C1 segment of cervical spinal cord (tissue), 14 donors: ENCODE data around the gene PDHA1.

ENCODE experiments used
- DNase-seq, 14 donors: peaks; one replicate each; lab custom pipeline; 2025; lab: John Stamatoyannopoulos, UW

Gene PDHA1

DNA sequence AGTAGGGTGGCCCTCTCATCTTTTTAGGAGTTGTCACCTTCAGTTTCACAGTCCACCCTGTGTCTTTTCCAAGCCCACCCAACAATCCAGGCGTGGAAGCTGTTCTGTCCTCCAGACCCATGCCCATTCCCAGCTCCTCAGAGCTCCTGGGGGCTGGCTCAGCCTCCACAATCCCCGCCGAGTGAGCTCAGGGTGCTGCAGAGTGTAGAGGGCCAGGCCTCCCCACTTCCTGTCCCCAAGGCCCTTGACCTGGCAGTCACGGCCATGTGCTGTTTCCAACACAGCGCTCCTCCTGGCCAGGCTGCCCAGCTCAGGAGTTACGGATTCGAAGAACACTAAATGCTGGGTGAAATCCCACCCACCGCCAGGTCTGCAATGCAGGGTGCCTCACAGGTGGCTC, 31.8 kb downstream of the PDHA1 start:
- no peak for DNase-seq

GRCh38 chrX:19377799-19378198, 34.1 kb downstream of the PDHA1 start:
- DNase-seq: no peak

- DNase-seq: no peak
Observed at GRCh38 chrX:19381326-19381725, 37.6 kb downstream of the PDHA1 start.

DNA sequence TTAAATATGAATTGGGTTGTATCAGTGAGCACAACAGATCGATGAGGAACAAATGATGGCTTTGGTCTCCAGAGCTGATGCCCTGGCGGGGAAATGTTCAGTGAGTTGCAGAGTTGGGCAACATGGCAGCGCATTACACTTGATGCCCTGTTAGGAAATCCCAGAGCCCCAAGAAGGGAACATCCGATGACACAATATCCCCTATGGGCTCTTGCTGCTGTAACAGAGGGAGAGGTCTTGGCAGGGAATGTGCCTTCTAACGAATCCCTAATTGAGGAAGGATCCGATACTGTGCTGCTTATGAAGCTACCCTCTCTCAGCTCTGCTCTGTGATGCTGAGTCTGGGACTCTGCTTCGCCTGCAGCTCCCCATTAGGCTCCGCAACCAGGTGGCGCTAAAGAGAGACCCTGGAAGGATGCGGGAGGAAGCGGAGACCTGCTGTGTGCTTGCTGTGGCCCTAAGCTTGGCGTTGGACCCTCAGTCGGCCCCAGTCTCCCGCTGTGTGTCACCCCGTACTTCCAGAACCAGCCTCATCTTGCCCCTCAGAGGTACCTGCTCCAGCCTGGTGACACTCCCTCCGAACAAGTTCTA, 38.9 kb downstream of the PDHA1 start:
- DNase-seq: peak in 7 of 14 donors; percentile 1 to 24 (median 3)

- no peak for DNase-seq
Observed at GRCh38 chrX:19386679-19387078, 43.0 kb downstream of the PDHA1 start.

GRCh38 chrX:19388064-19388679, 44.4 kb downstream of the PDHA1 start:
- DNase-seq: no peak

DNA sequence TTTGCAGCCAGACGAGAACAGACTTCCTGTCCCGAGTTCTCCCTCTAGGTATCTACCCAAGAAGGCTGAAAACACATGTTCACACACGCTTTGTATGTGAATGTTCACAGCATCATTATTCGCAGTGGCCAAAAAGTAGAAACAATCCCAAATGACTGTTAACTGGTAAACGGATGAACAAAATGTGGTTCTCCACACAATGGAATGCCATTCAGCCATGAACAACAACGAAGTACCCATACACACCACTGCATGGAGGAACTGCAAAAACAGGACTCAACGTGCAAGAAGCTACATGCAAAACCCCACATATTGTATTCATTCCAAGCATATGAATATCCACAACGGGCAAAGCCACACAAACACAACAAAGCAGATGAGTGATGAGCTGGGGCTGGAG, 45.0 kb downstream of the PDHA1 start:
- no peak for DNase-seq

DNA sequence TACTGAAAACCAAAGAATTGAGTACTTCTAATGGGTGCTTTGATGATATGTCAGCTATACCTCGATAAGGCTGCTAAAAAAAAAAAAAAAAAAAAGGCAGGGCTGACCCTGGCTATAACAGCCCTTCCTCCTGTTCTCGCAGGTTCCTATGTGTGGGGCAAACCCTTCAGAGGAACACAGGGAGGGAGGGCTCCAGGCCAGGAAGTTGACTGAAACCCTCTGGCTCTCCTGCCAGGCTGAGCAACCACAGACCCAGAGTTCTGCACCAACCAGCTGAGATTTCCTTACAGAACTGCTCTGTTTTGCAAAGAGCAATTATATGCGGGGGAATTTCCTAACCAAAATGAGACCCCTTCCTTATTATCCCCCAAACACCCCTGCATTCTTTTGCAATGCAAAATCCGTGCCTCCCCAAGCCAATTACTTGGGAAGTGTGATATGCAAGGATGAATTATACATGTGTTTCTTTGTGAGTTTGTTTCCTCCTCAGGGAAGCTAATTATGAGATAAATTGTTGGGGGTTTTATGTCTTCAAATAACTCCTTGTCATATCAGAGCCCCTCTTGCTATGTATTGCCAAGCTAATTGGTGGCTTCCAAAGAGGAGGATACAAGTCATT, 45.6 kb downstream of the PDHA1 start:
- DNase-seq: no peak

- DNase-seq: no peak
Observed at GRCh38 chrX:19392078-19392477, 48.4 kb downstream of the PDHA1 start.

DNA sequence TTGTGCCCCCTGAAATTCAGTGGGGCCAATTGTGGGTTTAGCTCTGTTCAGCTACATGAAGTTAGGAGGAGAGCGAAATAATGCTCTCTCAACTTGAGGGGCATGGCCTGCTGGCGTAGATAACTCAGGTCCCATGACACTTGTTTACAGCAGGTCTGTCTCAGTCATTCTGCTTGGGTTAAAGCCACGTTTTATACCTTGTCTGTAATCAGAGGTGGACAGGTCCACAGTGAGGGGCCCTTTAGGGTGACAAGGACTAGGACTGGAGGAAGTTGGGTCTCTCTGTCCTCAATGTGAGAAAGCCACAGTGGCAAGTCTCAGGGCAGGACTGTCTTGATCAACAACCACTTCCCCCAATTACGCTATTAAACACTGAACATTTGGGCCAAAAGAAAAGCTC, 49.0 kb downstream of the PDHA1 start:
- no peak for DNase-seq

DNA sequence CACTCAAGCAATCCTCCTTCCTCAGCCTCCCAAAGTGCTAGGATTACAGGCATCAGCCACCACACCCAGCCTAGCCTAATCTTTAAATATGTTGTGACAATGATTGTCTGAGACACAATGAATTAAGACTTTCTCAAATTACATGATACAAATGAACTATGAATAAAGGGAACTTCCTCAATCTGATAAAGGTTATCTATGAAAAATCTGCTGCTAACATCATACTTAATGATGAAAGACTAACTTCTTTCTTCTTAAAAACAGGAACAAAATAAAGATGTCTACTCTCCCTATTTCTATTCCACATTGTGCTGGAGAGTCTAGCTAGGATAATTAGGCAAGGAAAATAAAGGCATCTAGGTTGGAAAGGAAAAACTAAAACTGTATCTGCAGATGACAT, 60.0 kb downstream of the PDHA1 start:
- no peak for DNase-seq

GRCh38 chrX:19410259-19410658, 66.5 kb downstream of the PDHA1 start:
- DNase-seq: no peak
